Tibial artery (tissue), 4 donors: ENCODE measurements around the gene PLEKHF1.

Source experiments
- DNase-seq, 2 donors: peaks; one replicate each; pipeline ENCODE4 v3.0.0-alpha.2; 2019
- H3K27ac ChIP-seq, 2 donors: fragments of 200-600 bp; sonication (generic) in 1 of 2; 1 replicate in 1 of 2; 2 replicates in 1 of 2; pipeline ENCODE4 v1.5.1; 2018 to 2019; ENCODE audit warnings: mild to moderate bottlenecking in 1 of 2
- H3K27me3 ChIP-seq, 2 donors: fragments of 200-600 bp; sonication (generic) in 1 of 2; one replicate each; pipeline versions ENCODE4 v1.5.1 to v1.6.0; 2016 to 2019
- H3K36me3 ChIP-seq, 3 donors: fragments of 200-600 bp; sonication (generic) in 2 of 3; one replicate each; pipeline ENCODE4 v1.5.1; 2016 to 2019; ENCODE audit warnings: mild to moderate bottlenecking in 2 of 3
- H3K4me1 ChIP-seq, 4 donors: fragments of 200-600 bp; sonication (generic) in 2 of 4; 1 replicate in 3 of 4; 2 replicates in 1 of 4; pipeline ENCODE4 v1.5.1; 2016 to 2019
- H3K4me3 ChIP-seq, 2 donors: fragments of 200-600 bp; sonication (generic) in 1 of 2; 1 replicate in 1 of 2; 2 replicates in 1 of 2; pipeline ENCODE4 v1.5.1; 2018 to 2019; ENCODE audit warnings: mild to moderate bottlenecking in 2 of 2
- H3K9me3 ChIP-seq, 3 donors: fragments of 200-600 bp; sonication (generic) in 1 of 3; one replicate each; pipeline ENCODE4 v1.5.1; 2016 to 2019
- CTCF ChIP-seq, 2 experiments: fragments of 200-600 bp in 1 of 2; fragments of 450-650 bp in 1 of 2; IDR thresholded peaks; one replicate each; pipeline ENCODE4 v1.5.1; 2017 to 2019; ENCODE audit warnings: antibody characterized with exemption in 2 of 2, mild to moderate bottlenecking in 1 of 2, moderate library complexity in 1 of 2
- intact Hi-C: fragments of 100-400 bp; cut with DNase I; formaldehyde crosslinking; loops from one replicate; pipeline ENCODE4 v1.15.0; 2023; ENCODE audit warnings: low total_unique reads

PLEKHF1 gene

GRCh38 chr19:29644210-29644609, 21.1 kb upstream of the PLEKHF1 start:
- H3K27ac ChIP-seq = no peak overlapping the region
- no peak for TF ChIP-seq CTCF (IDR thresholded peaks at IDR 0.05)
- no peaks in the 10 kb centered on the region for H3K9me3 ChIP-seq

GRCh38 chr19:29645491-29645867, 19.8 kb upstream of the PLEKHF1 start:
- Histone ChIP-seq H3K4me3 (no peak overlapping the region), H3K36me3 (no peaks in the 10 kb centered on the region), H3K27me3 (peaks cover 0 to 2% of the 10 kb centered on the region in 2 donors), H3K27ac (no peak overlapping the region), H3K4me1 (peaks cover 0 to 13% (median 0%) of the 10 kb centered on the region in 4 donors), H3K9me3 (no peaks in the 10 kb centered on the region)
- no peak for DNase-seq
- TF ChIP-seq CTCF (IDR thresholded peaks at IDR 0.05) = no peak
- intact Hi-C loops = no loop called here

More at GRCh38 chr19:29644210-29644609, 21.1 kb upstream of the PLEKHF1 start:
- Histone ChIP-seq H3K36me3 (no peaks in the 10 kb centered on the region), H3K27me3 (no peaks in the 10 kb centered on the region), H3K4me3 (no peak overlapping the region), H3K4me1 (peaks cover 0 to 13% (median 0%) of the 10 kb centered on the region in 4 donors)
- intact Hi-C loops = no loop called here
- no peak for DNase-seq

- no peak overlapping the region for H3K4me3 ChIP-seq
- H3K27me3 ChIP-seq = peaks cover 0 to 2% of the 10 kb centered on the region in 2 donors
- H3K36me3 ChIP-seq = no peaks in the 10 kb centered on the region
- no peaks in the 10 kb centered on the region for H3K9me3 ChIP-seq
- no peak for TF ChIP-seq CTCF (IDR thresholded peaks at IDR 0.05)
- H3K4me1 ChIP-seq = peaks cover 0 to 13% (median 0%) of the 10 kb centered on the region in 4 donors
- no peak overlapping the region for H3K27ac ChIP-seq
- intact Hi-C loops = no loop called here
- DNase-seq = peak in 1 of 2 donors; percentile 55
Observed at GRCh38 chr19:29645911-29646310, 19.4 kb upstream of the PLEKHF1 start.

GRCh38 chr19:29650772-29651387, 14.4 kb upstream of the PLEKHF1 start:
- H3K4me1 ChIP-seq = peaks cover 0 to 5% (median 0%) of the 10 kb centered on the region in 4 donors
- intact Hi-C loops = no loop called here
- H3K9me3 ChIP-seq = peaks cover 0 to 4% (median 0%) of the 10 kb centered on the region in 3 donors
- no peak for DNase-seq
- H3K4me3 ChIP-seq = no peak overlapping the region
- TF ChIP-seq CTCF (IDR thresholded peaks at IDR 0.05) = no peak
- H3K27ac ChIP-seq = no peak overlapping the region
- no peaks in the 10 kb centered on the region for H3K36me3 ChIP-seq
- peaks cover 0 to 11% of the 10 kb centered on the region in 2 donors for H3K27me3 ChIP-seq

- H3K36me3 ChIP-seq = no peaks in the 10 kb centered on the region
- no peaks in the 10 kb centered on the region for H3K4me1 ChIP-seq
- no peak for DNase-seq
- TF ChIP-seq CTCF (IDR thresholded peaks at IDR 0.05) = no peak
- H3K27me3 ChIP-seq = peaks cover 0 to 11% of the 10 kb centered on the region in 2 donors
- peaks cover 0 to 4% (median 0%) of the 10 kb centered on the region in 3 donors for H3K9me3 ChIP-seq
- H3K4me3 ChIP-seq = no peak overlapping the region
- intact Hi-C loops = no loop called here
- H3K27ac ChIP-seq = no peak overlapping the region
Observed at GRCh38 chr19:29651622-29652394, 13.5 kb upstream of the PLEKHF1 start.
